Hindlimb muscle (tissue), 1 donor: ENCODE results near the gene KRTAP5-9. TPM values are rescaled to one million over a fixed set of nuclear protein-coding genes. Genes with fewer than 3 reads are reported as not detected.
"Not testable (repeated sequence)": the region's sequence is repeated elsewhere in the genome, so short reads cannot be mapped to it uniquely, and the experiment has no call there.

Source experiments
- DNase-seq: peaks from one replicate; pipeline ENCODE4 v3.0.0-alpha.2; 2013
- polyA plus RNA-seq: library from polyadenylated mRNA; unstranded; fragments of 120-200 nt; gene quantifications from one replicate; pipeline ENCODE4 v1.2.1, GENCODE V29; 2013; ENCODE audit not compliant: insufficient read length

KRTAP5-9 gene
- polyA plus RNA-seq, 1 donor: not detected

DNA sequence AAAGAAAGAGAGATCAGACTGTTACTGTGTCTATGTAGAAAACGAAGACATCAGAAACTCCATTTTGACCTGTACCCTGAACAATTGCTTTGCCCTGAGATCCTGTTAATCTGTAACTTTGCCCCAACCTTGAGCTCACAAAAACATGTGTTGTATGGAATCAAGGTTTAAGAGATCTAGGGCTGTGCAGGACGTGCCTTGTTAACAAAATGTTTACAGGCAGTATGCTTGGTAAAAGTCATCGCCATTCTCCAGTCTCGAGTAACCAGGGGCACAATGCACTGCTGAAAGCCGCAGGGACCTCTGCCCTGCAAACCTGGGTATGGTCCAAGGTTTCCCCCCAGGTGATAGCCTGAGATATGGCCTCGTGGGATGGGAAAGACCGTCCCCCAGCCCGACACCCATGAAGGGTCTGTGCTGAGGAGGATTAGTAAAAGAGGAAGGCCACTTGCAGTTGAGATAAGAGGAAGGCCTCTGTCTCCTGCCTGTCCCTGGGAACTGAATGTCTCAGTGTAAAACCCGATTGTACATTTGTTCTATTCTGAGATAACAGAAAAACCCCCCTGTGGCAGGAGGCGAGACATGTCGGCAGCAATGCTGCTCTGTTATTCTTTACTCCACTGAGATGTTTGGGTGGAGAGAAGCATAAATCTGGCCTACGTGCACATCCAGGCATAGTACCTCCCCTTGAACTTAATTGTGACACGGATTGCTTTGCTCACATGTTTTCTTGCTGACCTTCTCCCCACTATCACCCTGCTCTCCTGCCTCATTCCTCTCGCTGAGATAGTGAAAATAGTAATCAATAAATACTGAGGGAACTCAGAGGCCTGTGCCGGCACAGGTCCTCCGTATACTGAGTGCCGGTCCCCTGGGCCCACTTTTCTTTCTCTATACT lies 13.3 kb upstream of the KRTAP5-9 start:
- not testable (repeated sequence) for DNase-seq

DNA sequence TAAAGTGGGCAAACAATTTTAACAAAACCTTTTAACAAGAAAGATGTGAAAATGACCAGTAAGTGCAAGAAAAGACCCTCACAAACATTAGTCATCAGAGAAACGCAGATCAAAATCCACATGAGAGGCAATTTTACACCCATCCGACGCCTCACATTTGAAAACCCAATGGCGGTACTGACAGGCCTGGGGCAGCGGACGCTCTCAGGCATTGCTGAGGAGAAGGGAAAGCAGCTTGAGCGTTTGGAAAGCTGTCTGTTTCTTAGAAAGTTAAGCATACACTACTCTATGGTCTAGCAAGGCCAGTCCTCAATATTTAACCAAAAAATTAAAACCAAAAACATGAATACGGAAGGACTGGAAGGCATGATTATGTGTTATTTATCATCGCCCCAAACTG lies 12.4 kb upstream of the KRTAP5-9 start:
- DNase-seq: no peak

DNA sequence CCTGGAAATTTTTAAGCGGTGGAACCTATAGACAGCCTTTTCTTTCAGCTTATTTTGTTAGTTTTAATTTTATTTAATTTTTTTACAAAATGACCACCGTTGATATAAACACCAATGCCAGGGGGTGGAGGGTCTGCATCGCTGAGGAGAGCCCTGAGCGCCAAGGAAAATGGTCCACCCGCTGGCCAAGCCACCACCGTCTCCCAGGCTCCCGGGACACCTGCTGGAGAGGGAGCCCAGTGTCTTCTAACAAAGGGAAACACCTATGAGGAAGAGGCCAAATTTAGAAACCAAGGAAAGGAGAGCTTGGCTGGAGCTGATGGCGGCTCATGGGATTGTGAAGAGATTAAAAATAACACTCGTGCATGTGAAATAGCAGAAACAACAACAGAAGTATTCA lies 10.7 kb upstream of the KRTAP5-9 start:
- DNase-seq: no peak

DNA sequence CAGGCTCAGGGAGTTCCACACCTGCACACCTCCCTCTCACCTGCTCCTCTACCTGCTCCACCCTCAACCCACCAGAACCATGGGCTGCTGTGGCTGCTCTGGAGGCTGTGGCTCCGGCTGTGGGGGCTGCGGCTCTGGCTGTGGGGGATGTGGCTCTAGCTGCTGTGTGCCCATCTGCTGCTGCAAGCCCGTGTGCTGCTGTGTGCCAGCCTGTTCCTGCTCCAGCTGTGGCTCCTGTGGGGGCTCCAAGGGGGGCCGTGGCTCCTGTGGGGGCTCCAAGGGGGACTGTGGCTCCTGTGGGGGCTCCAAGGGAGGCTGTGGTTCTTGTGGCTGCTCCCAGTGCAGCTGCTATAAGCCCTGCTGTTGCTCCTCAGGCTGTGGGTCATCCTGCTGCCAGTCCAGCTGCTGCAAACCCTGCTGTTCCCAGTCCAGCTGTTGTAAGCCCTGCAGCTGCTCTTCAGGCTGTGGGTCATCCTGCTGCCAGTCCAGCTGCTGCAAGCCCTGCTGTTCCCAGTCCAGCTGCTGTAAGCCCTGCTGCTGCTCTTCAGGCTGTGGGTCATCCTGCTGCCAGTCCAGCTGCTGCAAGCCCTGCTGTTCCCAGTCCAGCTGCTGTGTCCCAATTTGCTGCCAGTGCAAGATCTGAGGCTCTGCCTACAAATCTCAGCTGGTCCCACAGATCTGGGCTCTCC lies 10.1 kb upstream of the KRTAP5-9 start, which contains the start of gene KRTAP5-8:
Gene KRTAP5-8 (plus strand): TSS at position 49 of the 689 bp plus-strand sequence. CDS start 31 bp downstream, at position 80.
- DNase-seq: not testable (repeated sequence)

DNA sequence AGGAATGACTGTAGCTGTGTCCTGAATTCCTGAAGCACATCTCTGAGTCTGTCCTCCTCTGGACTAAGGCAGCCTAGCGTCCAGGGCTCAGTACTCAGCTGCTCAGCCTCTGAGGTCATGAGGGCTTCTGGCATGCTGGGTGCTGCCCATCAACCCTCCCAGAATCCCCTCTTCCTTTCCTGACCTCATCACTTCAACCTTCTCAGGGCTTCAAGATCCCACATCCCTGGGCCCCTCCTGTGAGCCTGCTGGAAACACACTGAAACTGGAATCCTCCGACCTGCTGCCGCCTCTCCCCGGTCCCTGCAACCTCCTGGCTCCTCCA lies 9.6 kb upstream of the KRTAP5-9 start:
- DNase-seq: no peak

DNA sequence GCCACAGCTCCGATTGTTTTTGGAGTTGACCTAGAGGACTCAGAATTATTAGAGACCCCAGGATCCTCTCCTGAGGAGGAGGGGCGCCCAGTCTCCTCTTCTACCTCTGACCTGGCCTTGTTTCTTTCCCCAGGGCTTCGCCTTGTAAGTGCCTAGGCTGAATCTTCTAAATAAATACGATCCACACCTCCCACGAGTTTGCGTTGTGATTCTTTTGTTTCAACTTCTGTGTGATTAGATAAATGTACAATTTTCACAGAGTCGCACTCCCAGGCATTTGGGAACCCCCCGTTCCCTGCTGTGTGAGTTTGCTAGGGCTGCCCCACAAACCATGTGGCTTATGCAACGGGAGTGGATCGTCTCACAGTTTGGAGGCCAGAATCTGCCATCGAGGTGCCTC lies 9.2 kb upstream of the KRTAP5-9 start:
- DNase-seq: no peak

DNA sequence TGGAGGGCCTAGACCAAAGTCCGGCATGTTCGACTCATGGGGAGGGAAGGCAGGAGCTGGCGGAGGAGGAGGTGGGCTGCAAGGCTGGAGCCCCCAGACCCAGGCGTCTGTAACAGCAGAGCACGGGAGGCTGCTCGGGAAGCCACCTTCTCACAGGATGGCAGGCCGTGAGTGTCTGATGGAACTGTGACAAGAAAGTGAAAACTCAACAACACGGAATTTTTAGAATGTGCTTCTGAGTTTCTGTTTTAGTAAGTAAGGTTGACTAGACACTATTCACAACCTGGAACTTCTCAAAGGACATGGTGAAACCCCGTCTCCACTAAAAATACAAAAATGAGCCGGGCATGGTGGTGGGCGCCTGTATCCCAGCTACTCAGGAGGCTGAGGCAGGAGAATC lies 8.2 kb upstream of the KRTAP5-9 start:
- not testable (repeated sequence) for DNase-seq

DNA sequence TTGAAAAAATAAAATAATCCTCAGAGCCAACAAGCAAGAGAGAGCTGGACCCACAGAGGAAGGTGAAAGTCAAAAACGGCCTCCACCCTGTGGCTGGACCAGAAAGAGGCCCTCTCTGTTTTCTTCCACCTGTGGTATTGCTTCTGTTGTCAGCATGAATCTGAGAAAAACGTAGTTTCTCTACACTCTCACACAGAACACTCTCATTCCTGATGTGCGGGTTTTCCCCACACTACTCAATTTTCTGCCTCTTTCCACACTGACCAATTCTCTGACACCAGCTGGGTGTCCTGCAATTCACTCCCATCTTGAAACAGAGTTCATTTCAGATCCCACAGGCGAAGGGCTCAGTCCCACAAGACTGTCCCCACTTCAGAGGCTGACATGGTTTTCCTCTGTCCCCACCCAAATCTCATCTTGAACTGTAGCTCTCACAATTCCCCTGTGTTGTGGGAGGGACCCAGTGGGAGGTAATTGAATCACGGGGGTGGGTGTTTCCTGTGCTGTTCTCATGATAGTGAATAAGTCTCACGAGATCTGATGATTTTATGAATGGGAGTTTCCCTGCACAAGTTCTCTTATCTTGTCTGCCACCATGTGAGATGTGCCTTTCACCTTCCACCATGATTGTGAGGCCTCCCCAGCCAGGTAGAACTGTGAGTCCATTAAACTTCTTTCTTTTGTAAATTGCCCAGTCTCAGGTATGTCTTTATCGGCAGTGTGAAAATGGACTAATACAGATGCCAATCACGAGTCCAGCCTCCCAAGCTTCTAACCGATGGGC lies 7.5 kb upstream of the KRTAP5-9 start:
- not testable (repeated sequence) for DNase-seq

DNA sequence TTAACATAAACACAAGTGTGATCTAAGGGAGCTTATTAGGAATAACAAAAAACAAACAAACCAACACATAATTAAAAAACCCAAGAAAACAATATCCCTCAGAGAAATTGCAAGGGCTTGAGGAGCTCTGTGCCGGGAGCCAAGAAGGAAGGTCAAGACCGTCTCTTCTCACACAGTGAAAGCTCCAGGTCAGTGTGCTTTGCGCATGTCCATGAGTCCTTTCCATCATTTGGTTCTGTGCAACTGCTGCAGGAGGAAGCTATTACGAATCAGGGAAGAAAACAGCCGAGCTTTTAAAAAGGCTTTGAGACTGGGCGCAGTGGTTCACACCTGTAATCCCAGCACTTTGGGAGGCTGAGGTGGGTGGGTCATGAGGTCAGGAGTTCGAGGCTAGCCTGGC lies 5.8 kb upstream of the KRTAP5-9 start:
- DNase-seq: no peak

DNA sequence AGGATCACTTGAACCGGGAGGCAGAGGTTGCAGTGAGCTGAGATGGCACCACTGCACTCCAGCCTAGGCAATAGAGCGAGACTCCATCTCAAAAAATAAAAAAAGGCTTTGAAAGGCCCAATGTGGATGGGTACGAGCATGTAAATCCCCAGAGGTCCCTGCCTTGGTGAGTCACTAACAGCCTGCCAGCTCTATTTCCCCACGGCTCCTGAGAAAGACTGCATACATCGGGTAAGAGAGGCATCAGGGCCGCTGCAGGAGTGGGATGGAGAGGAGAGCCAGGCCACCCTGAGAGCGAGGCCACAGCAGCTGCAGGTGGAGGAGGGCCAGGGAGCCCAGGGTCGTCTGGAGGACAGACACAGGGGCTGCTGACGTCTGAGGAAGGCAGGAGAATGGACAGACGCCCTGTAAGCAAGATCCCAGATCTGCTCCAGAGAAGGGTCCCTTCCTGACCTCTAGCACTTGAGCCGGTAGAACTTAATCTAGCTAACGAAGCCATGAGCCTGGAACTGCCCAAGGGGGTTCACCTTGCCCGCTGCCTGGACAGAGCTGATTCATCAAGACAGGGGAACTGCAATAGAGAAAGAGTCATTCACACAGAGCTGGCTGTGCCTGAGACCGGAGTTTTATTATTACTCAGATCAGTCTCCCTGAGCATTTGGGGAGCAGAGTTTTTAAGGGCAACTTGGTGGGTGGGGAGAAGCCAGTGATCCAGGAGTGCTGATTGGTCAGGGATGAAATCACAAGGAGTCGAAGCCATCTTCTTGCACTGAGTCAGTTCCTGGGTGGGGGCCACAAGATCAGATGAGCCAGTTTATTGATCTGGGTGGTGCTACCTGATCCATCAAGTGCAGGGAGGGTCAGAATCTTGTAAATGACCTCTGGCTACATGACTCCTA lies 5.1 kb upstream of the KRTAP5-9 start:
- DNase-seq: no peak

DNA sequence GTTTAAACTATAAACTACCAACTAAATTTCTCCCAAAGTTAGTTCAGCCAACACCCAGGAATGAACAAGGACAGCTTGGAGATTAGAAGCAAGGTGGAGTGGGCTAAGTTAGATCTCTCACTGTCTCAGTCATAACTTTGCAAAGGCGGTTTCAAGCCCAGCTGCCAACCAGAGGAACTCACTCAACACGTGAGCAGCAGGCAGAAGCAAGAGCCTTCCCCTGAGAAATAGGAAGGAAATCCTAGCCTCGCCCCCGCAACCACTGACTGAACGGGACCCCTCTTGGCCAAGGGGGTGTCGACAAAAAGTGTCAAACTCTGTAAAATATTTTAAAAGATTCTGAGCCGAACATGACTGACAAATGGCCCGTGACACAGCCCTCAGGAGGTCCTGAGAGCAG lies 4.4 kb upstream of the KRTAP5-9 start:
- DNase-seq: no peak

DNA sequence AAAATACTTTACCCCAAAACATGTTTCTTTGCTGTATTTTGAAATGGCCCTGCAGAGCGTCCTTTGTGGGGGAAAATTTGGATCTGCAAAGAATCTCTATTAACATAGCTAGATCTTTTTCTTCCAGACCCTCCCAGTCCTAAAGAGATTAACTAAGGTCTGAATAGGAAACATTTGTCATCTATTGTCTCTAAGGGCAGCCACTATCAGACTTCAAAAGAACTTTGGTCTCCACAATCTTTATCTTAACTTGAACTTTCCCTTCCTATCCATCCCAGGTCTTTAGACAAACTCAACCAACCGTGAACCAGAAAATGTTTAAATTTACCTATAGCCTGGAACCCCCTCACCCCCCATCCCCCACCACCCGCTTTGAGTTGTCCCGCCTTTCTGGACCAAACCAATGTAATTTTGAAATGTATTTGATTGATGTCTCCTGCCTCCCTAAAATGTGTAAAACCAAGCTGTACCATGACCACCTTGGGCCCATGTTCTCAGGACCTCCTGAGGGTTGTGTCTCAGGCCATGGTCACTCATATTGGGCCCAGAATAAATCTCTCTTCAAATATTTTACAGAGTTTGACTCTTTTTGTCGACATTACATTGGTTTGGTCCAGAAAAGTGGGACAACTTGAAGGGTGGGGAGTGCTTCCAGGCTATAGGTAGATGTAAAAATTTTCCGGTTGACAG lies 3.5 kb upstream of the KRTAP5-9 start:
- no peak for DNase-seq

DNA sequence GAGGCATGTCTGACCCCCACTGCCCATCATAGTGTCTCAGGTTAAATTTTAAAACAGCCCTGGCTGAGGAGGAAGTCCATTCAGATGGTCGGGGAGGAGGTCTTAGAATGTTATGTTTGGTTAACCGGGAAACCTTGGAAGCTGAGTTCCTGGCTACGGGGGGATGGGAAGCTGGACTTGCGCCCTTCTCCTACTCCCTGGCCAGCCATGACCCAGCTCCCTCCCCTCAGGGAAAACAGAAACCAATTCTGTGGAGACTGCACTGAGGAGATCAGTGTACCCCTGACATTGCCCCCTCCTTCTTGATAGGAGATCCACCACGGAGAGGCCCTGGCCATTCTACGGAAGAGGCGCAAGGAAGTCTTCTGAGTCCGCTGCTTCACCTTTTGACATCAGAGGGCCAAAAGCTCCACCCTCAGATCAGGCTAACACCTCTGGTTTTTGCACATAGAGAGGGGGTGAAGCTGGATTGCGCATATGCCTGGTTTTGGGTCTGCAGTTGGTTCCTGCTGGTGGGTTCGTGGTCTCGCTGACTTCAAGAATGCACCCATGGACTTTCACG lies 2.7 kb upstream of the KRTAP5-9 start:
- no peak for DNase-seq

DNA sequence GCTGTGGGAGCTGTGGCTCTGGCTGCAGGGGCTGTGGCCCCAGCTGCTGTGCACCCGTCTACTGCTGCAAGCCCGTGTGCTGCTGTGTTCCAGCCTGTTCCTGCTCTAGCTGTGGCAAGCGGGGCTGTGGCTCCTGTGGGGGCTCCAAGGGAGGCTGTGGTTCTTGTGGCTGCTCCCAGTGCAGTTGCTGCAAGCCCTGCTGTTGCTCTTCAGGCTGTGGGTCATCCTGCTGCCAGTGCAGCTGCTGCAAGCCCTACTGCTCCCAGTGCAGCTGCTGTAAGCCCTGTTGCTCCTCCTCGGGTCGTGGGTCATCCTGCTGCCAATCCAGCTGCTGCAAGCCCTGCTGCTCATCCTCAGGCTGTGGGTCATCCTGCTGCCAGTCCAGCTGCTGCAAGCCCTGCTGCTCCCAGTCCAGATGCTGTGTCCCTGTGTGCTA lies 514 bp downstream of the KRTAP5-9 start:
- no peak for DNase-seq

DNA sequence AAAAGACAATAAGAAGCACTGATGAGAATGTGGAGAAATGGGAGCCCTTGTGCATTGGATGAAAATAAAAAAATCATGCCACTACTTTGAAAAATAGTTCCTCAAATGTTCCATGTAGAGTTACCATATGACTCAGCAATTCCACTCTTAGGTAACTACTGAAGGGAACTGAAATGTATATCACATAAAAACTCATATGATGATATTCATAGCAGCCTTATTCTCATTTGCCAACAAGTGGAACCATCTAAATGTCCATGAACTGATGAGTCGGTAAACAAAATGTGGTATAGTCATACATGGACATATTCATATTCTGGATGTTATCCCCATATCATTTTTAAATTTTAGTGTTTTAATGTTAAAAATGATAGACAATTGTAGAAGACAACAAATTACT lies 3.5 kb downstream of the KRTAP5-9 start:
- DNase-seq: no peak

DNA sequence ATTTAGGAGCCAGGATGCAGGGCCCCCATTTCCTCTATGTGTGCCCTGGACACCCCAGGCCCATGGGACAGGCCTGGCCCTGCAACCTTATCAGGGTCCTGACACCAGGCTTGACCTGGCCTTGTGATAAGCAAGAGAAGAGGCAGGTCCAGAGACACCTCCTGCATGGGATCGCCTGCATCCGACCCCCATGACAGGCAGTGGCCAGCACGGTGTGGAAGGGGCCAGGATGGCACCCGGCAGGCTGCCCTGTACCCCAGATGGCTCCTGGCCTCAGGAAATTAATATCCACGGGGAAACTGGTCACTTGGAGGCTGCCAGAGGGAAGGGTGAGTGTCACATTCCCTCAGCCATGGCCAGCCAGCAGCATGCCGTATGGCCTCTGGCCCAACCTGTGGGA lies 6.8 kb downstream of the KRTAP5-9 start:
- no peak for DNase-seq

DNA sequence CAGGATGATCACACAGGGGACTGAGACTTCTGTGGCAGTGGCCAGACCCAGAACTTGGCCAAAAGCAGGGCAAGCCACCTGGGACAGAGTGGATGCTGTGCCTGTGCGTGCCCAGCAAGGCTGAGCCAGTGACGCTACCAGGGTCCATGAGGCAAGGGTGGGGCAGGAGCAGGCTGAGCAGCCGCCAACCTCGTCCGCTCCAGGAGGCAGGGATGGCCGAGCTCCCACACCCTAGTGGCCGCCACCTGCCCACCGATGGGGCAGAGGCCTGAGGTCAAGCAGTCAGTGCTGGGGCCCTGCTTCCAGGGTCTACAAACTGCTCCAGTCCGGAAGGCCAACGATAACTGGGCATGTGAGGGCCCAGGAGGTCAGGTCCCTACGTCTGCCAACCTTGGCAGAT lies 7.3 kb downstream of the KRTAP5-9 start:
- DNase-seq: no peak

DNA sequence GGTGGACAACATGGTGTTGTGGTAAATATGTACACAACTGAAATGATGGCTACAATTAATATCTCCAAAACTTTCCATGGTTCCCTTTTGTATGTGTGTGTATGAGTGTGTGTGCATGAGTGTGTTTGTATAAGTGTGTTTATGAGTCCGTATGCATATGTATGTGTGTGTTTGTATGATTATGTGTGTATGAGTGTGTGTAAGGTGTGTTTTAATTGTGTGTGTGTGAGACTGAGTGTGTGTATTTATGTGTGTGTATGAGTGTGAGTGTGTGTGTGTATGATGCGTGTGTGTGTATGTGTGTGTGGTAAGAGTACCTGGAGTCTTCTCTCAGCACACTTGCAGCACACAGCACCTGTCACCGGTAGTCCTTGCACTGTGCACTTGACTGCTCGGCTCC lies 7.8 kb downstream of the KRTAP5-9 start:
- DNase-seq: no peak

DNA sequence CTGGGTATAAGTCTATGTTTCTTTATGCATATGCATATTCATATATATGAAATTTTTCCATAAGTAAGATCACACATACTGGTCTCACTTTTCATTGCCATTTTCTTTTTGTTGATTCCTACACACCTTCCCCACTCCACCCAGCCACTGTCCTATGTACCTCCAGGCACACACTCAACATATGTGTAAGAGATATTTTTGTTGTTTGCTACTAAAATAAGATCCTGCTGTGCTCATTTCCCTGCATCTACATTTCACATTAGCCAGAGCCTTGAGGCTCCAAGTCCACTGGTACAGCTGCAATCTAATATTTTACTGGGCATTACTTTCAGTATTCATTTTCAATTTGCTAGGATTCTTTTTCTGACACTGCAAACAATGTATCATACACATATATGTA lies 9.0 kb downstream of the KRTAP5-9 start:
- DNase-seq: no peak

DNA sequence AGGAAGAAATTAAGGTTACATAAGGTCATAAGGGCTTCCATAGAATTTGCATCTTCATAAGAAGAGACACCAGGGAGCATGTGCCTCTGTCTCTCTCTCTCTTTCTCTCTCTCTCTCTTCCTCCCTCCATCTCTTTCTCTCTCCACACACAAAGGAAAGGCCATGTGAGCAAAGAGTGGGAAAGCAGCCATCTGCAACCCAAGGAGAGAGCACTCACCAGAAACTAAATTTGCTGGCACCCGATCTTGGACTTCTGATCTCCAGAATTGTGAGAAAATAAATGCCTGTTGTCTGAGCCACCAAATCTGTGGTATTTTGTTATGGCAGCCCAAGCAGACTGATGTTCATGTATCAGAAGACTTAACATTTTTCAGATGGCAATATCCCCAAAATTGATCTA lies 10.8 kb downstream of the KRTAP5-9 start:
- DNase-seq: no peak

DNA sequence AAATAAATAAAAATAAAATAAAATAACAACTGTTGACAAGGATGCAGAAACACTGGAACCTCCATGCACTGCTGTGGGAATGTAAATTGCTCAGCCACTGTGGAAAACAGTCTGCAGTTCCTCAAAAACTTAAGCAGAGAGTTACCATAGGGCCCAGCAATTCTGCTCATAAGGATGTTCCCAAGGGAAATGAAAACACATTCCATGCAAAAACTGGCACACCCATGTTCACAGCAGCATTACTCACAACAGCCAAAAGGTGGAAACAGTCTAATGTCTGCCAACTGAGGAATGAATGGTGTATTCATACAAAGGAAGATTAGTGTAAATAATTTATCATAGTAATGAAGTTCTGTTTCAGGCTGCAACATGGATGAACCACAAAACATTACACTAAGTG lies 13.9 kb downstream of the KRTAP5-9 start:
- no peak for DNase-seq
